Measurements from ENCODE around the gene HSPBP1. TPM values are rescaled to one million over a fixed set of nuclear protein-coding genes. Genes with fewer than 3 reads are reported as not detected.

HSPBP1 gene
- polyA plus RNA-seq, 1 donor from 2014 or later, result 61.1 TPM

DNA sequence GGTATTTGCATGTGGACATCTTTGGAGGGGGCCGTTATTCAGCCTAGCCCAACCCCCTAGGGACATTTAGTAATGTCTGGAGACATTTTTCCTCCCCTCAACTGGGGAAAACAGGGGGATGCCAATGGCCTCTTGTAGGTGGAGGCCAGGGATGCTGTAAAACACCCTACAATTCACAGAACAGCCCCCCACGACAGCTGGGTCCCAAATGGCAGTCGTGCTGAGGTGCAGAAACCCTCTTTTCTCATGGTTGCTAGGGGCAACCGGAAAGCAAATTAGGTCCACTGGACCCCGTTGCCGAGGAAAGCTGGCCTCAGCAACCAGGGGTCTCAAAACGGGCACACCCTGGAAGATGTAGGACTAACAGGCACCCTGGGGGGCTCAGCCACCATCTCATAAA, 30.6 kb upstream of the HSPBP1 start:
- H3F3A ChIP-seq (ENCODE audit: insufficient read depth, low read length, poor library complexity, severe bottlenecking), result no peaks in the 10 kb centered on the region
- H2AFZ ChIP-seq (ENCODE audit: low read depth, low read length), result no peak overlapping the region
- no peak overlapping the region for H3K4me2 ChIP-seq (ENCODE audit: low read length)
- no peaks in the 10 kb centered on the region for H4K20me1 ChIP-seq (ENCODE audit: insufficient read depth)
- no peaks in the 10 kb centered on the region for H3K27me3 ChIP-seq (ENCODE audit: insufficient read depth, low read depth, low read length)
- no peak overlapping the region for H3K9ac ChIP-seq (ENCODE audit: low read length)
- H3K27ac ChIP-seq (ENCODE audit: low read length), result no peak overlapping the region
- TF ChIP-seq, protein P1, sequence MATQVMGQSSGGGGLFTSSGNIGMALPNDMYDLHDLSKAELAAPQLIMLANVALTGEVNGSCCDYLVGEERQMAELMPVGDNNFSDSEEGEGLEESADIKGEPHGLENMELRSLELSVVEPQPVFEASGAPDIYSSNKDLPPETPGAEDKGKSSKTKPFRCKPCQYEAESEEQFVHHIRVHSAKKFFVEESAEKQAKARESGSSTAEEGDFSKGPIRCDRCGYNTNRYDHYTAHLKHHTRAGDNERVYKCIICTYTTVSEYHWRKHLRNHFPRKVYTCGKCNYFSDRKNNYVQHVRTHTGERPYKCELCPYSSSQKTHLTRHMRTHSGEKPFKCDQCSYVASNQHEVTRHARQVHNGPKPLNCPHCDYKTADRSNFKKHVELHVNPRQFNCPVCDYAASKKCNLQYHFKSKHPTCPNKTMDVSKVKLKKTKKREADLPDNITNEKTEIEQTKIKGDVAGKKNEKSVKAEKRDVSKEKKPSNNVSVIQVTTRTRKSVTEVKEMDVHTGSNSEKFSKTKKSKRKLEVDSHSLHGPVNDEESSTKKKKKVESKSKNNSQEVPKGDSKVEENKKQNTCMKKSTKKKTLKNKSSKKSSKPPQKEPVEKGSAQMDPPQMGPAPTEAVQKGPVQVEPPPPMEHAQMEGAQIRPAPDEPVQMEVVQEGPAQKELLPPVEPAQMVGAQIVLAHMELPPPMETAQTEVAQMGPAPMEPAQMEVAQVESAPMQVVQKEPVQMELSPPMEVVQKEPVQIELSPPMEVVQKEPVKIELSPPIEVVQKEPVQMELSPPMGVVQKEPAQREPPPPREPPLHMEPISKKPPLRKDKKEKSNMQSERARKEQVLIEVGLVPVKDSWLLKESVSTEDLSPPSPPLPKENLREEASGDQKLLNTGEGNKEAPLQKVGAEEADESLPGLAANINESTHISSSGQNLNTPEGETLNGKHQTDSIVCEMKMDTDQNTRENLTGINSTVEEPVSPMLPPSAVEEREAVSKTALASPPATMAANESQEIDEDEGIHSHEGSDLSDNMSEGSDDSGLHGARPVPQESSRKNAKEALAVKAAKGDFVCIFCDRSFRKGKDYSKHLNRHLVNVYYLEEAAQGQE (IDR thresholded peaks at IDR 0.05; ENCODE audit: borderline replicate concordance), result no peak
- no peak for TF ChIP-seq EZH2 (IDR thresholded peaks at IDR 0.05; ENCODE audit: borderline replicate concordance, insufficient read depth, low read length, poor library complexity, severe bottlenecking)
- TF ChIP-seq TAF1 (IDR thresholded peaks at IDR 0.05; ENCODE audit: low read depth), result no peak
- no peak for TF ChIP-seq EP300 (conservative IDR thresholded peaks at IDR 0.05; ENCODE audit: poor library complexity, severe bottlenecking)
- no peak for TF ChIP-seq SMC3 (conservative IDR thresholded peaks at IDR 0.05; ENCODE audit: poor library complexity)
- TF ChIP-seq POLR2AphosphoS5 (IDR thresholded peaks at IDR 0.05), result no peak
- no peak for TF ChIP-seq CTCF (IDR thresholded peaks at IDR 0.05; ENCODE audit: poor library complexity, severe bottlenecking)
- no peak for TF ChIP-seq RAD21 (conservative IDR thresholded peaks at IDR 0.05)
- no peak for TF ChIP-seq MXI1 (conservative IDR thresholded peaks at IDR 0.05; ENCODE audit: poor library complexity, severe bottlenecking)
- H3K36me3 ChIP-seq (ENCODE audit: insufficient read depth, low read length), result no peaks in the 10 kb centered on the region
- no peaks in the 10 kb centered on the region for H3K79me2 ChIP-seq (replicated peaks; ENCODE audit: insufficient read depth, low read length)
- H3K9me2 ChIP-seq (ENCODE audit: insufficient read depth, low read length), result no peaks in the 10 kb centered on the region
- no peaks in the 10 kb centered on the region for H3K9me3 ChIP-seq (ENCODE audit: low read length)
- no peak overlapping the region for H3K4me3 ChIP-seq (ENCODE audit: low read length)

DNA sequence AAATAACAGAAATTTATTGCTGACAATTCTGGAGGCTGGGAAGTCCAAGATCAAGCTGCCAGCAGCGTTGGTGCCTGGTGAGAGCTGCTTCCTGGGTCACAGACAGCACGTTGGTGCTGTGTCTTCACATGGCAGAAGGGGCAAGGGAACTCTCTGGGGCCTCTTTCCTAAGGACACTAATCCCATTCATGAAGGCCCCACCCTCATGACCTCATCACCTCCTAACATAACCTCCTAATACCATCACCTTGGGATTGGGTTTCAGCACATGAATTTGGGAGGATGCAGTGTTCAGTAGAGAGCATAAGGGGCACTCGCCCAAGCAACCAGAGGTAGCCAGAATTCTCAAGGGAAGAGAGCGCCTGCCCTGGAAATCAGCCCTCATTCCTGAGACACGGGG, 29.5 kb upstream of the HSPBP1 start:
- no peak for TF ChIP-seq POLR2AphosphoS5 (IDR thresholded peaks at IDR 0.05)
- no peak for TF ChIP-seq EP300 (conservative IDR thresholded peaks at IDR 0.05; ENCODE audit: poor library complexity, severe bottlenecking)
- TF ChIP-seq, protein P1 (IDR thresholded peaks at IDR 0.05; ENCODE audit: borderline replicate concordance), result no peak
- no peak for TF ChIP-seq CTCF (IDR thresholded peaks at IDR 0.05; ENCODE audit: poor library complexity, severe bottlenecking)
- no peak for TF ChIP-seq SMC3 (conservative IDR thresholded peaks at IDR 0.05; ENCODE audit: poor library complexity)
- no peak for TF ChIP-seq TAF1 (IDR thresholded peaks at IDR 0.05; ENCODE audit: low read depth)
- TF ChIP-seq MXI1 (conservative IDR thresholded peaks at IDR 0.05; ENCODE audit: poor library complexity, severe bottlenecking), result no peak
- TF ChIP-seq RAD21 (conservative IDR thresholded peaks at IDR 0.05), result no peak
- no peak for TF ChIP-seq EZH2 (IDR thresholded peaks at IDR 0.05; ENCODE audit: borderline replicate concordance, insufficient read depth, low read length, poor library complexity, severe bottlenecking)
- H3K9me2 ChIP-seq (ENCODE audit: insufficient read depth, low read length), result no peaks in the 10 kb centered on the region
- H3K27ac ChIP-seq (ENCODE audit: low read length), result no peak overlapping the region
- H3F3A ChIP-seq (ENCODE audit: insufficient read depth, low read length, poor library complexity, severe bottlenecking), result no peaks in the 10 kb centered on the region
- H3K36me3 ChIP-seq (ENCODE audit: insufficient read depth, low read length), result no peaks in the 10 kb centered on the region
- H3K4me2 ChIP-seq (ENCODE audit: low read length), result no peak overlapping the region
- no peaks in the 10 kb centered on the region for H4K20me1 ChIP-seq (ENCODE audit: insufficient read depth)
- H3K9me3 ChIP-seq (ENCODE audit: low read length), result no peaks in the 10 kb centered on the region
- H3K9ac ChIP-seq (ENCODE audit: low read length), result no peak overlapping the region
- H2AFZ ChIP-seq (ENCODE audit: low read depth, low read length), result no peak overlapping the region
- H3K27me3 ChIP-seq (ENCODE audit: insufficient read depth, low read depth, low read length), result no peaks in the 10 kb centered on the region
- H3K4me3 ChIP-seq (ENCODE audit: low read length), result no peak overlapping the region
- no peaks in the 10 kb centered on the region for H3K79me2 ChIP-seq (replicated peaks; ENCODE audit: insufficient read depth, low read length)

Data from neural cell (in vitro differentiated cells).